ENCODE results near the gene PRR5L.

The PRR5L gene, protein sequence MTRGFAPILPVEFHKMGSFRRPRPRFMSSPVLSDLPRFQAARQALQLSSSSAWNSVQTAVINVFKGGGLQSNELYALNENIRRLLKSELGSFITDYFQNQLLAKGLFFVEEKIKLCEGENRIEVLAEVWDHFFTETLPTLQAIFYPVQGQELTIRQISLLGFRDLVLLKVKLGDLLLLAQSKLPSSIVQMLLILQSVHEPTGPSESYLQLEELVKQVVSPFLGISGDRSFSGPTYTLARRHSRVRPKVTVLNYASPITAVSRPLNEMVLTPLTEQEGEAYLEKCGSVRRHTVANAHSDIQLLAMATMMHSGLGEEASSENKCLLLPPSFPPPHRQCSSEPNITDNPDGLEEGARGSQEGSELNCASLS

DNA sequence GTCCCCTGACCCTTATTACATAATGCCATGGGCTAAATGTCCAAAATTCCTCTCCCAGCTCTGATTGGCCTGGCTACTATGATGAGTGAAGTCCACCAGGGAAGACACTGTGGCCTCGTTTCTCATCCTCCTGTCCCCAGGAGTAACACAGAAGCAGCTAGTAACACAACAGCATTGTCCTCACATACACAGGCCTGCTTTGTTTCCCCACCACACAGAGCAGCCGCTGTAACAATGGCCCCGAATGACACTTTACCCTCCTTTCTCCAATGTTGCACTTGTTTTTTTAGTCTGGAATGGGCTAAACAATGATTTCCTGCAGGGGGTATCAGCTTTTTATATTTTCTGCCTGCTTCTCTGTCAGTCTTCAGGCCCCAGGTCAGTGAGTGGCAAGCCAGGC, at the start of gene PRR5L:
PRR5L (plus strand) TSS at position 363 of the 400 bp plus-strand sequence. CDS start 104,834 bp downstream, outside the sequence.
- no peak for DNase-seq

DNA sequence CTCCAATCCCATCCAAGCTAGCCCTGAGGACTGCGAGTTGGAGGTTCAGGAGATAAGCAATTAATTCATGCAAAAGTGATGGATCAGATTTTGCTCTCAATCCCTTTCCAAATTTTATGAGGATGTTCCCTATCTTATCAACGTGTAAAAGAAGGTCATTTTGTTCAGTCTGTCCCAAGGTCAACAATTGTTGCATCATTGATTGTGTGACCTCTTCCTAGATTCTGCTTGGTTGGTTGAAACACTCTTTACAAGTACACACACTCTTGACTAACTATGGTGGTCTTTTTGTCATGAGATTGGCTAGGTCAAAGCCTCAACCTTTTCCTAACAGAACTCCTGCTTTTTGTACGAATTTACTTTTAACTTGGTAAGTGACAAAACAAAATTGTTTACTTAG, 48.6 kb upstream of the PRR5L start:
- no peak for DNase-seq

DNA sequence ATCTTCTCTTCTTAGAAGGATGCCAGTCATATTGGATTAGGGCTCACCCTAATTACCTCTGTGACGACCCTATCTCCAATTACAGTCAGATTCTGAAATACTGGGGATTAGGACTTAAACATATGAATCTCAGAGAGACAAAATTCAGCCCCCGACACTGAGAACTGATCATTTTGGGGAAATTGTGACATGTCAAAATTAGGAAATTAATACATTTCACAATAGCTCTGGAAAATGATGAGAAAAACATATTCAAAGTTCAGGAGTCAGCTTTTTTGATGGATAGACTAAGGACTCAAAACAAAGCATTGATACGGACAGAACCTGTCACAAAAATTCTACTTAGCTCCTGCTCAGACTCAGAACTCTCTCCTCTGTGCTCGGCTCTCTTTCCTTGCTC, 47.7 kb upstream of the PRR5L start:
- DNase-seq = no peak

DNA sequence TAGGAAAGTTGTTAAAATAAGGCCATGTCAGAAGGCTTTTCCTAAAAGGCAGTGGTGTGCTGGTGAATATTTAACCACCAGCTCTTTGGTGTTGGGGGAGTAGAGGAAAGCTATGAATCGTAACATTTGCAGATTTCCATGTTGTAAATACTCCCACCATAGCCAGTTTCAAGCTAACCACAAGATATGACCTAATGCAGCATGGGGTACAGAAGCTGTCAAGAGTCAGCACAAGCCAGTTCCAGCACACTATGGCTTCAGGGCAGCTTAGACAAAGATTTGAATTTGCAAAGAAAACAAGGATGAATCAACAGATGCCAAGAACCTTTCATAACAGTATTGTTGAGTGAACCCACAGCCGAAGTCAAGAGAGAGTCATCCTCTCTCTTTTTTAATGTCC, 46.8 kb upstream of the PRR5L start:
- DNase-seq = no peak

DNA sequence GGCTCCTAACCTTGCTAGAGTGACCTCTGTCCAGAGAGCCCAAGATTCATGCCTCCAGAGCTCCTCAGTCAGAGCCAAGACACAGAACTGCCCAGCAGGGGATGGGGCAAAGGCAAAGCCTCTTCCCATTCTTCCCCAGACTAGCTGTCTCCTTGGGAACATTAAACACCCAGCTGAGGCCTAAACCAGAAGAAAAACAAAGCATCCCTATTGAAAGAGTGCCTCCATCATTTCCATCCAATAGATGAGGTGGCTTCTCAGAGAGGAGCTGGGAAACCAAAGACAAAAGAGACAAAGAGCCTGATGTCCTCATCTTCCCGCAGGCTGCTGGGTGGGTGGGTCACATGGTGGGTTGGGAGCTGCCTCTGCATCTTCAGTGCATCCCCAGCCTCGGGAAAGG, 44.3 kb upstream of the PRR5L start:
- DNase-seq = no peak

DNA sequence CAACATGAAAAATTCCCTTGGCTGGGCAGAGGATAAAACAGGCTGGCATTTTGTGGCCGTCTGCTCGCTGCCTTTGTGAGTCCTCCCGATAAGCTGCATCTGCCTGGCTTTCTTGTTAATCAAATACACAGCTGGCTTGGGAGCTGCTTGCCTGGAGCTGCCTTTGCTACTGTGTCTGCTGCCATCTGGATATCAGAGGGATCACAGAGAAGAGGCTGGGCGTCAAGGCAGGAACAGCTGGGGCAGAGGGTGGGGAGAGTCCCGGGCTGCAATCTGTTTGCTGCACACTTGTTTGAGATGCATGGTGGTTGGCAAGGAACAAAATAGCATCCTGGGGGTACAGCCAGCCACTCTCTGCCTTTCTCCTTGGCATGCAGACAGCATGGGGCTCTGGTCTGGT, 42.9 kb upstream of the PRR5L start:
- no peak for DNase-seq

DNA sequence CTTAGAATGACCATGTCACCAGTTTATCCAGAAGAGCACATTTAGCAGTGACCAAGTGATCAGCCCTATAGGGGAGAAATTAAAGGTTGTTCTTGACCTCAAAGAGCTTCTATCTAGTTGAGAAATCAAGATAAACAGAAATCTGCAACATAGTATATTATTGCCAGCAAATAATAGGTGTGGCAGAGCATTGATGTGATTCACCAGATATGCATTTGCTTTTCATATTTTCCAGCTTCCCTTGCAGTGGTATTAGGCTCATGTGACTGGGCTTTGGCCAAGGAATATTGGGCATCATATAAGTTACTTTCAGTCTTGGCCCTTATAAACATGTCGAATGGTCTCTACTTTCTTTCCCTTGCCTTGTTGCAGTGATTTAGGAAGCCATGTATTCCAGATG, 41.4 kb upstream of the PRR5L start:
- DNase-seq = no peak

DNA sequence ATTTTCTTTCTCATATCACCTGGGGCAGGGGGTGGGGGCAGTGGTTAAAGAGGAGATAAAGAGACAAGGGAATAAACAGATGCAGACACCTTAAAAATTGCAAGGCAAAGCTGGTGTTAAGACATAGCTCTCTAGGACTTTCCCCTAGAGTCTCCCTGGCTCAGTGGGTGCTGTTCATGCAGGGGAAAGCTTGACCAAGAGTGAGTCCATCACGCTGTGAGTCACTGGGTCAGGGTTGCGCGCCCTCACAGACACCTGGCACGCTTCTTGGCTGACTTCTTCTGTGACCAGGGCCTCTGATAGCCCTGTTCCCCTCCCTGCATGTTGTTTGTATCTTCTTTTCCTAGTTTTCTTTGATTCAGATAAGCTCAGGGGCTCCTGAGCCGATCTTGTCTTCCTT, 38.7 kb upstream of the PRR5L start:
- DNase-seq = no peak

DNA sequence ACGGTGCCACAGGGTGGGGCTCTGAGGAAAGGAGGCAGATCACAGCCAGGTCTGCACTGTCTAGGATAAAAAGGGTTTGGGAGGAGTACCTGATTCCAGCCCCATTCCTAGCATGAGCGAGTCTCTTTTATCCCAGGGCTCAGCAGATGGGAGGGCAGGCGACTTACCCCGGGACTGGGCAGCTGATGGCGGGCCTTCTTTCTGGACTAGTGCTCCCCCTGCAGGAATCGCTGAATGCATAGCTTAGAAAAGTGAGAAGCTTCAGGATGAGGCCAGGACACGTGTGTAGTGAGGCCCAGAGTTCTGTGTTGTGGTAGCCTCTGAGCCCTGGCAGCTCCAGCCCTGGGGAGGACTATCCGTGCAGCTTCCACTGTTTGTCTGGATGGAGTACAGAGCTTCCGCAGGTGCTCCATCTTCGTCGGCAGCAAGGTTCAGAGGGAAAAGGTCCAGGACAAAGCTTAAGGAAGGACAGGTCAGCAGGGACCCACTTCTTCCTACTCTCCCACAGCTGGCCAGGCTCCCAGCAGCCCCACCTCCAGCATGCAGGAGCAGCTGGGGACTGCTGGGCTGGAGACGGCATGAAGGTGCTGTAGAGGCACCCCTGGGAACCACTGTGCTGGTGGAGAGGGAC, 37.2 kb upstream of the PRR5L start:
- no peak for DNase-seq

DNA sequence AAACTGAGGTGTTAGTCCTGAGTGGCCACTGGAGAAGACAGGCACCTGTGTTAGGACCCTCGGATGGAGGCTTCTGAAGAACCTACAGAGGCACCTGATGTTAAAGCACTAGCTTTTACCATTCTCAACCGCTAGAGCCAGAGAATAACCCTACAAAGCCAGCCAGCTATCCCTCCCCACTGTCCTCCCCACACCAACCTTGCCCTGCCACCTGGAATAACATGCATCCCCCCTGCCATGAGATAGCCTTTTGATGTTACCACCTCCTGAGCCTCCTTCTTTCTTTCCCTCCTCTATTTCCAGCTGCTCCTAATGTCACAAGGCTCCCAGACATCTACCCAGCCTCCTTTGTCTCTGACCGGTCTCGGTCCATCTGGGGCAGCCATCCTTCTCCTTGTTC, 35.0 kb upstream of the PRR5L start:
- DNase-seq = no peak

DNA sequence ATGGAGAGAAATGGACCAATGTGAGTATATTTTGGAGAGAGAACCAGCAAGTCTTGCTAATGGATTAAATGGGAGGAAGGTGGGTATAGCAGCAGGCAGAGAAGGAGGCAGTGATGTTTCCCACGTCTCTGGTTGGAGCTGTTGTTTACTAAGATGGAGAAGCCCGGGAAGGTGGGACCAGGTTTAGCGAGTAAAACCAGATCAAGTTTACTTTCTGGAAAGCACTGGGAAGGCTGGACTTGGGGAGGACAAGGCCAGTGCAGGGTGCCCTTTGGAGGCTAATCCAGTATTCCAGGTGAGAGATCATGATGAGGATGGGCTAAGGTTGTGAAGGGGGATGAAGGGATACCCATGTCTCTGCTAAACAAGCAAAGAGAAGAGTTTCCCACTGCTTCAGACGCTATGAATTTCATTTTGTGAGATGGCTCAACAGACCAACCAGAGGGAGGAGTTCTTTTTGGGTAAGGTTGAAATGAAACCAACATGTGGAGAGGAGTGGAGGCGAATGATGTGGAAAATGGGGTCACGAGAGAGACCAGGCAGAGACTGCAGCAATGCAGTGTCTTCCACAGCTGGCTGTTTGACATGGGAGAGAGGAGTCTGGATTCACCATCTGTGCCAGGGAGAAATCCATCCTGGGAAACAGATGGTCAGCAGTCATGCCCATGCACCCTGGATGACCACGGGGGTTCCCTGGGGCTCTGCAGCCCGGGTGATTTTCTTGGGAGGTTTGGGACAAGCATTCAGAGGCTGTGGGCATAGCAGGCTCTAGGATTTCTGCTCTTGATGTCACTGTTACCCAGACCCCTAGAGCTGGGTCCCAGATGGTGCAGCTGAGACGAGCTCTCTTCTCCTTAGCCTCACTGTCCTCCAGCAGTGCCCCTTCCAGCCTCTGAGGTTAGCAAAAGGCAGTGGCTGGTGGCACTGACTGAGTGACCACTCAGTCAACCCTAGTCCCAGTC, 31.8 kb upstream of the PRR5L start:
- DNase-seq = no peak

DNA sequence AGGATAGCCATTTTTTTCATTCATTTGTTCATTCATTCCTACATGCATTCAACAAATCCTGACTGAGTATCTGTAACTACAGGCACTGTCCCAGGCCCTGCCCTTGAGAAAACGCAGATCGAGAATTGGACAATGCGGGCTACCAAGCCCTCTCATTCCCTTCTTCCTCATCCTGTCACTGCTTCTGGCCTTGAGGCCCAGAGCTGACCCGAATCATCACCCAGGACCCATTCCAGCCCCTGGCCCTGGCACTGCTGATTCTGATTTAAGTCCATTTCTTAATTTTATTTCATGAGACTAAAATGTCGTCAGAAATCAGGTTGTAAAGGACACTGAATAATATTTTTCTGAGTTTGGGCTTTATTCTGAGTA, 31.1 kb upstream of the PRR5L start:
- no peak for DNase-seq

DNA sequence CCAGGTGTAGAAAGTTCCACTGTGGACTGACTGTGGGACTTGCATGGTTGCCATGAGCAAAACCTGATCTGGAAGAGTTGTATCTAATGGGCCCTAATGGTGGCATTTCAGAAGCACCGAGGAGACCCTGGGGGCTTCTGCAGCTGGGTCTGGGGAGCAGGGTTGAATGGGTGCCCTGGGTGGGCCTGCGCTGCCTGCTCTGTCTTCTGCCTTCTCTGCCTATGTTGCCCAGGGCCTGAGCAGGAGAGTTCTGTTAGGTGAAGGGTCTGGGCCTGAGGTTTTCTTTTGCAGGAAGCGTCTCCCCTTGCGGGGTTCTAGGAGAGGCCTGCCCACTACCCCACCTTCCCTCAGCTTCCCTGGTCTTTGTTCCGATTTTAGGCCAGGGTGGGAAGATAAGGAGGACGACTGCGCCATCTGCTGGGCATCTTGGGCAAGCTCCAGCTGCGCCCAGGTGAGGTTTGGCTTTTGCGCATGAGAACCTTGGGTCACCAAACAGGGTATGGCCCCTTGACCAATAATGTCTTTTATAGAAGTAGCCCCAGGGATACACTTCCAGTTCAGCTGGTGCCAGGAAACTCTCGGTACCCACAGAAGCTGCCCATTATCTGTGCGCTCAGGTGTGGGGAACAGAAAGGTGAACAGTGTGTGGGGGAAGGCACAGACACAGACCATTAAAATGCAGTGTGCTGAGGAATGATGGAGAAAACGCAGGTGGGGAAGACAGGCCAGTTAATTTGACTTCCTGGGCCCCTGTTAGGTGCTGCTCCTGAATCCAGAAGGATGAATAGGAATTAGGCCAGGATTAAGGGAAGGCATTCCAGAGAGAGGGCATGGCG, 30.1 kb upstream of the PRR5L start:
- peak; percentile 33 for DNase-seq

DNA sequence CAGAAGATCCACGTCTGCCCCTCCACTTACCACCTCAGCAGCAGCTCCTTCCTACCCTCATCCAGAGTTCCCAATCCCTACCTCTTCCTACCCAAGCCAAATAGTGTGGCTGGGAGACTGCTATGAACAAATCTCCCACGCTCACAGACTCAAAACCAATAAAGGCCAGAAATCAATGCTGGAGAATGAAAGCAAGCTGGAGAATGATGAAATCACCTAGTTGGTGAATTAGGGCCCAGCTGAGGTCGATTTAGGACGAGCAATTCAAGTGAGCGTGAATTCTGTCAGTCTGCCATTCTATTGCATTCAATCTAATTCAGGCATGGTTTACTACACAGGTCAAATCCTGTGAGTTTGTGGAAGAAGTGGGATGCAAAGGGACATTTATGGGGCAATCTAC, 29.3 kb upstream of the PRR5L start:
- no peak for DNase-seq

DNA sequence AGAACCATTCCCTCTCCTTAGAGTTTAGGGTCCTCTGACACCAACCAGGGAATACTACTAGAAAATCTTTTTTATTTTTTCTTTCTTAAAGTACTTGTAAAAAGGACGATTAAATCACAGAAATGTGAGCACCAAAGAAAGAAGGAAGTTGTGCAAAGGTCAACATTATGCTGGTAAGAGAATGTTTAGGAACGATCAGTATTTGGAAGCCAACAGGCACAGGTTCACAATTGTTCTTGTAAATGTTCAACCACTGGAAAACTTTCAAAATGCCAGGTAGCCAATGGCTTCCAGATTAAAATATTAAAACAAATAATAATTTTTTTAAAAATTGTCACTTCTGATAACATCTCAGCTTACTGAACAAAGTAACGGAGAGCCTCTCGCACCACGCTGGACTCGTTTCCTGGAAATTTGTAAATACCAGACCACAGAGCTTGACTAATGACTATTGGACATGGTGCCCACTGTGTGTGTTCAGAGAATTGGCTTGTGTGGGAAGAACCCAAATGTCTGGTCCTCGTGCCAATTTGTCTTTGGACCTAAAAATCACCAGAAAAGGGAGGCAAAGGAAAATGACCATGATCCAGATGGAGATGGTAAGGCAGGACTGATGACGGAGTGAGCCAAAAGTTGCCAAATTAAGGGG, 27.6 kb upstream of the PRR5L start:
- DNase-seq = no peak

DNA sequence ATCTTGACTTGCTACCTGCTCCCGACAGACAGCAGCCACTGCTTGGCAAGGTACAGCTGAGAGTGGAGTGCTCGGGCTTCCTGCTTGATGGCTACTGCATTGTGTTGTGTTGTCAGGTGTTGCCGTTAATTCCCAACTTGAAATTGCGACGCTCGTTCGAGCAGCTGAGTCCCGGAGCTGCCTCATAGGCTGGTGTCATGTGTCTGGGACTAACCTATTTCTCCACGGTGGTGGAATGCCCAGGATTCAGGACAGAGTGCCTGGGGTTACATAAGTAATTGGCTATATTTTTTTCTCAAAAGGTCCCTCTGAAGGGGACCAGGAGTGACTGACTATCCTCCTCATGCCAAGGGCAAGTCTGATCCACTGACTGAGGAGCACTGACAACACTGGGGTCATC, 25.4 kb upstream of the PRR5L start:
- DNase-seq = no peak

DNA sequence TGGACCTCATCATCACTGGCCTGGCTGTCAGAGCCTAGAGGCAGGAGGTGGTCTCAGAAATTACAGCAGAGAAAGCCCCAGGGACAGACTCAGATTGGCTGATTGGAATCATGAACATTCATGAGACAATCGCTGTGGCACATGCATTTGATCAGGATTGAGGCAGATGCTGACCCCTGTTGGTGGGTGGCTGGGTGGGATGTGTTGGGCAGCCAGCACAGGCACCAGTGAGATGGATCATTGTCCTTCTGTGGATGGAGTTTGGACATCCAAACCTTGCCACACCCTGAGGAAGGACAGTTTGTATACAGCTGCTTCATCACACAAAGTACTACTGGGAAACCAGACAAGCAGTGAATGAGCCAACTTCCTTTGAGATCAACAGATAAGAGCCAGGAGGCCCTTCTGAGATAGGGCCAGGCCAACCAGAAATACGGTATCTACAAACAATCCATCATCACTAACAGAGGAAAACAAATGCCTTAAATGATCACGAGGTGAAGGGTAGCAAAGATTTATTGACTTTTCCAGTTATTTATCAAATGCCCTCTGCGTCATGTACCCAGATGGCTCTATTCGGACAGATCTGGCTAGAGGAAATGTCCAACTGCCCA, 24.2 kb upstream of the PRR5L start:
- no peak for DNase-seq

DNA sequence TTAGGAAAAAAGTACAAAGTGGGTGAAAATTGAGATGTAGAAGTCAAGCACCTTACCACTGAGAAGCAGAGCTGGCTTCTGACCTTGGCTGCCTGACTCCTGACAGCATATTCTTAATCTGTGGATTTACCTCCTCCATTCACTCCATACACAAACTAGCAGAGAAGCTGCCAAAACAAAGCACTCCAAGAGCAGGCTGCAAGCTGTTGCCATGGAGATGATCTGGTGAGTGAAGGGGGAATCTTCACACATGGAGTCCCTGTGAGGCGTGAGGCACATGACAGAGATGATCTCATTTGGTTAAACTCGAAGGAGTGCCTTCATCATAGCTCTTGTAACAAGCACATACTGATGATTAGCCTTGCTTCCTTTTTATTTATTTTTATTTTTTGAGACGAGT, 23.0 kb upstream of the PRR5L start:
- no peak for DNase-seq

DNA sequence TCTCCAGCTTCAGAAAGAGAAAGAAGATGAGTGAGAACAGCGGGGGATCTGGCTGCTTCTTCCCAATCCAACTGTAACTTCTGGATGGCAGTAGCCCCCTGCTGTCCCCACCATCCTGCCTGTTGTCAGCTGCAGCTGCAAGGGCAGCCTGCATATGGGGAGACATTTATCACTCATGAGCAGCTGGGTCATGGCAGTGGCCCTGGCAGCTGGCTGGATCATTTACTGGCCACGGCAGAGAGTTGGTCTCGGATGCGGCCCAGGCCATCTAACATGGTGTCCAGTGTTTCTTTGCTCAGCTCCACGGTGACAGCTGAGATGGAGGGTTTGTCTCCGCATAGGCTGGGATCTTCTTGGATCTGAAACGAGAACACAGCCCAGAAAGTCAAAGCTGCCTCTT, 21.7 kb upstream of the PRR5L start:
- no peak for DNase-seq

DNA sequence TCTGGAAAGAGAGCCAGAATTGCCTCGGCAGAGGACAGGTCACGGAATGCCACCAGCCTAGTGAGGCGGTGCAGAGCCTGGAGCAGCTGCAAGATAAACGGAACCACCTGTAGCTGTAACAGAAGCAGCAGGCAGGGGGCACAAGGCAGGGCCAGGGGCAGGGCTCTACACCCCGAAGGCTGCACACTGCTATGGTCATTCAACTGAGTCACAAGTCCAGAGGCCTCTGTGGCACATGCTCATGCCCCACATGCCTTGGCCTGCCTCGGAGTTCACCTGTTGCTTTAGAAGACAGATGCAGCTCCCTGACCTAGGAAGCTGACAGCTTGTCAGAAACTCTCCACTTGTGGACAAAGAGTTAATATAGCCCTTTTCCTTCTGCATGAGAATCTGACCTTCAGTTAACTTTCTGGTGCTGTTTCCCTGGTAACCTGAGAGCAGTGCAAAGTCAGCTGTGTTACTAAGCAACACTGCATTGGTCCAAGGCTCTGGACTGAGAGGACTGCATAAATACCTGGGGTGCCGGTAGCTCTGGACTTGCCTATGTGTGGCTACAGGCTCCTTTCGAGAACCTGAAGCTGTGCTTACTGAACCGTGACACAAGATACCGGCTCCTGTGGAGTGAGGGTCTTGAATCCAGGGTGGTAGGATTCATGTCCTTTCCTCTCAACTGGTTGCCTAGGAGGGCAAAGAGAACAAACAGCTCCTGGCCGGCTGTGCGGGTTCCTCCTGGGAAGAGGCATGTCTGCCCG, 17.4 kb upstream of the PRR5L start:
- DNase-seq = no peak

DNA sequence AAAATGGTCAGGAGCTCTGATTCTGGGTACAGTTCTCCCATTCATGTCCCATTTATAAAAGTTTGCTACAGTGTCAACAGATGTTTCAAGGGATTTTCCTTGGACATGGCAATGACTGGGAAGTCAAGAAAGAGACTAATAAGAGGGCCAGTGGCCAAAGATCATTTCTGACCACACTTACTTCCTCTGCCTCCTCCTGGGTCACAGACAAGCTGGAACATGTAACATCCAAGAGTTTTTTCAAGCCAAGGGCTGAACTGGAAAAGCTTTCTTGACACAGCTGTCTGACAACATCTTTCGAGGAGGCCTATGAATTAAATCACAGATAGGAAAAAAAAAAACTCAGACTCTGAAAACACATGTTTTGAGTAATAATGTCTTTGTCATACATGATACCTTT, 15.6 kb upstream of the PRR5L start:
- DNase-seq = no peak
